MM.1S (cell line): ENCODE data around the gene LRRC14B.
"Not testable (repeated sequence)": the region's sequence is repeated elsewhere in the genome, so short reads cannot be mapped to it uniquely, and the experiment has no call there.

ENCODE experiments used
- DNase-seq: peaks from one replicate; pipeline ENCODE4 v3.0.0-alpha.2; 2015
- H2AFZ ChIP-seq: fragments of 300-600 bp; sonication (generic); 2 replicates; pipeline ENCODE4 v1.6.0; 2016; ENCODE audit warnings: antibody characterized with exemption, low read length
- H3F3A ChIP-seq: fragments of 300-600 bp; sonication (generic); 2 replicates; pipeline ENCODE4 v1.6.1; 2016; ENCODE audit warnings: mild to moderate bottlenecking, antibody characterized with exemption, low read length, moderate library complexity, mixed read lengths; ENCODE audit not compliant: insufficient read depth
- H3K27ac ChIP-seq: fragments of 300-600 bp; sonication (generic); 2 replicates; pipeline ENCODE4 v1.5.1; 2016; ENCODE audit warnings: mild to moderate bottlenecking, low read length
- H3K27me3 ChIP-seq: fragments of 300-600 bp; sonication (generic); replicated peaks from 2 replicates; pipeline ENCODE4 v1.6.0; 2016; ENCODE audit warnings: low read length; ENCODE audit not compliant: insufficient read depth
- H3K36me3 ChIP-seq: fragments of 300-600 bp; sonication (generic); replicated peaks from 2 replicates; pipeline ENCODE4 v1.6.1; 2016; ENCODE audit warnings: mild to moderate bottlenecking, low read length, mixed read lengths; ENCODE audit not compliant: insufficient read depth
- H3K4me1 ChIP-seq: fragments of 300-600 bp; sonication (generic); 2 replicates; pipeline ENCODE4 v1.6.1; 2016; ENCODE audit warnings: low read length, mixed read lengths
- H3K4me2 ChIP-seq: fragments of 300-600 bp; sonication (generic); 2 replicates; pipeline ENCODE4 v1.6.0; 2016; ENCODE audit warnings: low read depth, low read length
- H3K4me3 ChIP-seq: fragments of 300-600 bp; sonication (generic); 2 replicates; pipeline ENCODE4 v1.5.1; 2016; ENCODE audit warnings: low read length, mixed read lengths
- H3K79me2 ChIP-seq: fragments of 300-600 bp; sonication (generic); 2 replicates; pipeline ENCODE4 v1.6.1; 2016; ENCODE audit warnings: mixed run types, low read length, mixed read lengths
- H3K9ac ChIP-seq: fragments of 300-600 bp; sonication (generic); 2 replicates; pipeline ENCODE4 v1.6.1; 2016; ENCODE audit warnings: low read length, mixed read lengths
- H3K9me2 ChIP-seq: fragments of 300-600 bp; sonication (generic); replicated peaks from 2 replicates; pipeline ENCODE4 v1.6.1; 2016; ENCODE audit warnings: mild to moderate bottlenecking, low read length, mixed read lengths; ENCODE audit not compliant: insufficient read depth
- H3K9me3 ChIP-seq: fragments of 300-600 bp; sonication (generic); replicated peaks from 2 replicates; pipeline ENCODE4 v1.6.1; 2016; ENCODE audit warnings: mild to moderate bottlenecking, low read length, mixed read lengths; ENCODE audit not compliant: insufficient read depth
- H4K20me1 ChIP-seq: fragments of 300-600 bp; sonication (generic); 2 replicates; pipeline ENCODE4 v1.6.1; 2016; ENCODE audit warnings: mild to moderate bottlenecking, low read length, moderate library complexity, mixed read lengths; ENCODE audit not compliant: insufficient read depth
- CTCF ChIP-seq: fragments of 300-600 bp; sonication (generic); IDR thresholded peaks from 2 replicates; pipeline ENCODE4 v1.5.1; 2016; ENCODE audit warnings: antibody characterized with exemption, low read length, mixed read lengths
- EZH2 ChIP-seq: fragments of 300-600 bp; sonication (generic); optimal IDR thresholded peaks from 2 replicates; pipeline ENCODE3; 2017; ENCODE audit warnings: low read depth, mild to moderate bottlenecking, antibody characterized with exemption, low read length, mixed read lengths
- EZH2phosphoT487 ChIP-seq: fragments of 300-600 bp; sonication (generic); IDR thresholded peaks from 2 replicates; pipeline ENCODE4 v1.6.1; 2018; ENCODE audit warnings: antibody characterized with exemption, low read length

LRRC14B gene

GRCh38 chr5:228886-229285, 37.6 kb downstream of the LRRC14B start:
- H4K20me1 ChIP-seq = no peaks in the 10 kb centered on the region; the same call in 1 of the 2 replicates
- H3K27me3 ChIP-seq = no peaks in the 10 kb centered on the region

GRCh38 chr5:230711-231110, 39.4 kb downstream of the LRRC14B start:
- Histone ChIP-seq H3K9me3 (no peaks in the 10 kb centered on the region), H3K36me3 (peaks cover 35% of the 10 kb centered on the region; the same call in 1 of the 2 replicates), H3F3A (no peaks in the 10 kb centered on the region), H4K20me1 (no peaks in the 10 kb centered on the region; the same call in 1 of the 2 replicates), H3K4me1 (no peaks in the 10 kb centered on the region), H3K27ac (no peak overlapping the region), H3K27me3 (no peaks in the 10 kb centered on the region), H3K4me3 (no peak overlapping the region), H3K9ac (no peak overlapping the region), H3K4me2 (no peak overlapping the region), H3K9me2 (no peaks in the 10 kb centered on the region), H3K79me2 (peaks cover 90% of the 10 kb centered on the region), H2AFZ (no peak overlapping the region)
- TF ChIP-seq EZH2 = no peak
- TF ChIP-seq CTCF = no peak
- TF ChIP-seq EZH2phosphoT487 = no peak
- no peak for DNase-seq

More at GRCh38 chr5:228886-229285, 37.6 kb downstream of the LRRC14B start:
- Histone ChIP-seq H3K4me3 (no peak overlapping the region), H3K79me2 (peaks cover 94% of the 10 kb centered on the region), H3K9ac (no peak overlapping the region), H3K27ac (no peak overlapping the region), H3K4me1 (peaks cover 9% of the 10 kb centered on the region), H3F3A (peaks cover under 1% of the 10 kb centered on the region; the same call in 1 of the 2 replicates), H2AFZ (no peak overlapping the region), H3K9me3 (no peaks in the 10 kb centered on the region), H3K9me2 (no peaks in the 10 kb centered on the region), H3K36me3 (peaks cover 38% of the 10 kb centered on the region), H3K4me2 (no peak overlapping the region)
- TF ChIP-seq EZH2phosphoT487 (no peak), EZH2 (no peak), CTCF (no peak)
- DNase-seq = no peak

- peaks cover 34% of the 10 kb centered on the region; the same call in 1 of the 2 replicates for H3K36me3 ChIP-seq
Observed at GRCh38 chr5:231661-232060, 40.4 kb downstream of the LRRC14B start.

GRCh38 chr5:233426-233825, 42.1 kb downstream of the LRRC14B start:
- peaks cover 30% of the 10 kb centered on the region; the same call in 1 of the 2 replicates for H3K36me3 ChIP-seq

More at GRCh38 chr5:231661-232060, 40.4 kb downstream of the LRRC14B start:
- H3K27me3 ChIP-seq = no peaks in the 10 kb centered on the region
- H3K9me3 ChIP-seq = no peaks in the 10 kb centered on the region
- no peak overlapping the region for H3K4me3 ChIP-seq
- no peaks in the 10 kb centered on the region for H3K9me2 ChIP-seq
- H2AFZ ChIP-seq = no peak overlapping the region
- H3K79me2 ChIP-seq = peaks cover 84% of the 10 kb centered on the region
- H3K9ac ChIP-seq = no peak overlapping the region
- no peaks in the 10 kb centered on the region for H3F3A ChIP-seq
- H3K4me2 ChIP-seq = no peak overlapping the region
- no peak for DNase-seq
- no peaks in the 10 kb centered on the region for H3K4me1 ChIP-seq
- no peak overlapping the region for H3K27ac ChIP-seq
- no peak for TF ChIP-seq EZH2phosphoT487
- no peak for TF ChIP-seq EZH2
- no peak for TF ChIP-seq CTCF
- no peaks in the 10 kb centered on the region; the same call in 1 of the 2 replicates for H4K20me1 ChIP-seq

More at GRCh38 chr5:233426-233825, 42.1 kb downstream of the LRRC14B start:
- H2AFZ ChIP-seq, H3K9me3 ChIP-seq, H3K27me3 ChIP-seq, H3K4me2 ChIP-seq, H3K4me1 ChIP-seq, H3K9ac ChIP-seq, H3K4me3 ChIP-seq, DNase-seq, H3F3A ChIP-seq, H3K9me2 ChIP-seq, H3K27ac ChIP-seq, H4K20me1 ChIP-seq: not testable (repeated sequence)
- peaks cover 73% of the 10 kb centered on the region for H3K79me2 ChIP-seq
